A549 (cell line): ENCODE results near the gene SF1. TPM values are rescaled to one million over a fixed set of nuclear protein-coding genes. Genes with fewer than 3 reads are reported as not detected.

ENCODE experiments used
- ATAC-seq, 2 experiments: fragments of 200-7000 bp in 1 of 2; fragments of >200 bp in 1 of 2; cut with Nextera tagmentation in 1 of 2; cut with Tn5 transposase in 1 of 2; 3 replicates each; pipeline versions ENCODE4 v1.8.0 to v1.9.1; 2018 to 2020; ENCODE audit warnings: mild to moderate bottlenecking in 1 of 2, moderate library complexity in 1 of 2
- CTCF ChIA-PET: fragments of 300-600 bp; sonication (Branson Sonifier 250); formaldehyde crosslinking; extraction: SDS; loops from one replicate; lab custom pipeline; 2021; ENCODE audit warnings: antibody characterized with exemption, inconsistent platforms; lab: Yijun Ruan, JAX
- POLR2A ChIA-PET: fragments of 350-600 bp; formaldehyde crosslinking; extraction: SDS; loops from one replicate; lab custom pipeline; 2021; ENCODE audit warnings: antibody characterized with exemption, inconsistent platforms; lab: Yijun Ruan, JAX
- DNase-seq, 2 experiments: peaks; one replicate each; pipeline versions ENCODE4 v3.0.0 to v3.0.0-alpha.2; 2011 to 2016; ENCODE audit warnings: low read depth in 1 of 2, low spot score in 1 of 2
- FAIRE-seq: peaks from 2 replicates; lab custom pipeline; 2011; peaks lifted over from hg19 to GRCh38; lab: Jason Lieb, UNC
- H3K27ac ChIP-seq, 2 experiments: fragments of >200 bp; sonication (Bioruptor Twin); formaldehyde crosslinking; 3 replicates each; pipeline ENCODE4 v1.5.1; 2016 to 2017
- H3K4me1 ChIP-seq: fragments of >200 bp; sonication (Bioruptor Twin); formaldehyde crosslinking; 3 replicates; pipeline ENCODE4 v1.6.1; 2016
- H3K4me2 ChIP-seq: fragments of >200 bp; sonication (Bioruptor Twin); formaldehyde crosslinking; 3 replicates; pipeline ENCODE4 v1.6.1; 2016
- H3K4me3 ChIP-seq: fragments of >200 bp; sonication (Bioruptor Twin); formaldehyde crosslinking; 3 replicates; pipeline ENCODE4 v1.5.1; 2016
- H3K9me3 ChIP-seq: fragments of >200 bp; sonication (Bioruptor Twin); formaldehyde crosslinking; 3 replicates; pipeline ENCODE4 v1.6.1; 2016
- CBX2 ChIP-seq: fragments of 200-600 bp; sonication (generic); IDR thresholded peaks from 2 replicates; pipeline ENCODE4 v1.6.1; 2016; ENCODE audit warnings: low read depth, mild to moderate bottlenecking, borderline replicate concordance
- FOSB ChIP-seq: fragments of 250-450 bp; sonication (Bioruptor Pico); IDR thresholded peaks from 2 replicates; pipeline ENCODE4 v1.5.0; 2020; ENCODE audit warnings: mild to moderate bottlenecking, moderate library complexity
- HDAC2 ChIP-seq: fragments of 200-600 bp; sonication (generic); IDR thresholded peaks from 2 replicates; pipeline ENCODE4 v1.6.1; 2016
- HOXB13 ChIP-seq: fragments of 250-450 bp; sonication (Bioruptor Pico); IDR thresholded peaks from 2 replicates; pipeline ENCODE4 v1.5.0; 2020; ENCODE audit warnings: low read depth, mild to moderate bottlenecking, moderate library complexity
- JUN ChIP-seq, 2 experiments: fragments of >200 bp; sonication (Bioruptor Twin); formaldehyde crosslinking; IDR thresholded peaks; 2 replicates in 1 of 2; 3 replicates in 1 of 2; pipeline ENCODE4 v1.6.1; 2016 to 2017
- NFE2L2 ChIP-seq: fragments of 150-350 bp; conservative IDR thresholded peaks from 2 replicates; pipeline ENCODE4 v1.6.1; 2014; ENCODE audit warnings: low read length
- NPAS2 ChIP-seq: fragments of 250-450 bp; sonication (Bioruptor Pico); IDR thresholded peaks from 2 replicates; pipeline ENCODE4 v1.8.0; 2022; ENCODE audit warnings: mild to moderate bottlenecking, moderate library complexity, borderline replicate concordance
- NR3C1 ChIP-seq: fragments of >200 bp; sonication (Bioruptor Twin); formaldehyde crosslinking; IDR thresholded peaks from 3 replicates; pipeline ENCODE4 v1.6.1; 2017
- POLR2AphosphoS2 ChIP-seq: conservative IDR thresholded peaks from 2 replicates; pipeline ENCODE4 v1.6.1; 2012; ENCODE audit warnings: low read length, improper control_type of control experiment, inconsistent platforms
- RAD21 ChIP-seq, 2 experiments: fragments of >200 bp in 1 of 2; sonication (Bioruptor Twin) in 1 of 2; formaldehyde crosslinking in 1 of 2; IDR thresholded peaks in 1 of 2; conservative IDR thresholded peaks in 1 of 2; 2 replicates in 1 of 2; 3 replicates in 1 of 2; pipeline ENCODE4 v1.6.1; 2012 to 2018; ENCODE audit warnings: inconsistent platforms in 1 of 2
- RCOR1 ChIP-seq: fragments of 150-350 bp; IDR thresholded peaks from 2 replicates; pipeline ENCODE4 v1.6.1; 2014; ENCODE audit warnings: antibody characterized with exemption, low read length, low read depth
- REST ChIP-seq: fragments of 200-600 bp; sonication (generic); IDR thresholded peaks from 2 replicates; pipeline ENCODE4 v1.6.1; 2016; ENCODE audit warnings: antibody characterized with exemption, mild to moderate bottlenecking, moderate library complexity
- RNF2 ChIP-seq: fragments of 200-600 bp; sonication (generic); IDR thresholded peaks from 2 replicates; pipeline ENCODE4 v1.6.1; 2016; ENCODE audit warnings: low read depth, mild to moderate bottlenecking, antibody characterized with exemption, moderate library complexity, borderline replicate concordance
- SMC3 ChIP-seq: fragments of >200 bp; sonication (Bioruptor Twin); formaldehyde crosslinking; IDR thresholded peaks from 3 replicates; pipeline ENCODE4 v1.6.1; 2018; ENCODE audit warnings: inconsistent platforms
- TFCP2L1 ChIP-seq: fragments of 250-450 bp; sonication (Bioruptor Pico); IDR thresholded peaks from 2 replicates; pipeline ENCODE4 v1.5.0; 2021; ENCODE audit warnings: mild to moderate bottlenecking
- WGBS: methylation state at CpG from one replicate; pipeline ENCODE4 v1.1.6; 2017; ENCODE audit errors: missing lambda C conversion rate; 5-methylcytosine and 5-hydroxymethylcytosine counted together
- polyA plus RNA-seq, 4 experiments: library from polyadenylated mRNA; depleted of rRNA in 3 of 4; stranded (reverse); fragments of >200 nt; fragmentation: RNase III in 1 of 4; extraction: RNeasy Plus Mini Kit Qiagen cat#74134 plus additional on column Dnase treatment in 1 of 4; gene quantifications; 2 replicates in 3 of 4; 3 replicates in 1 of 4; pipeline ENCODE4 v1.2.3, GENCODE V29; 2011 to 2017
- TF ChIP-seq, protein P1 (sequence below): fragments of 250-450 bp; sonication (Bioruptor Pico); IDR thresholded peaks from 2 replicates; pipeline ENCODE4 v1.5.0; 2021; ENCODE audit warnings: mild to moderate bottlenecking, moderate library complexity, borderline replicate concordance
- TF ChIP-seq, protein P2 (sequence below): fragments of >200 bp; sonication (Bioruptor Twin); formaldehyde crosslinking; IDR thresholded peaks from 3 replicates; pipeline ENCODE4 v1.6.1; 2016

The SF1 gene
- polyA plus RNA-seq, 2 of the 4 experiments (the other 2 are of a cell fraction): 104 to 310 TPM

- POLR2A ChIA-PET: no interaction called here
- no peak overlapping the region for H3K27ac ChIP-seq
- no peak overlapping the region for H3K4me3 ChIP-seq
- no peak for ATAC-seq
- H3K4me2 ChIP-seq: no peak overlapping the region
- 89% methylated on average over 12 of the region's 13 CpGs for WGBS
- FAIRE-seq: no peak
- H3K9me3 ChIP-seq: no peaks in the 10 kb centered on the region
- TF ChIP-seq TFCP2L1 (CRISPR knock-in tag) (no peak), NFE2L2 (no peak), REST (no peak), CBX2 (no peak), HDAC2 (no peak), RNF2 (no peak), HOXB13 (CRISPR knock-in tag) (no peak)
- TF ChIP-seq, protein P1, sequence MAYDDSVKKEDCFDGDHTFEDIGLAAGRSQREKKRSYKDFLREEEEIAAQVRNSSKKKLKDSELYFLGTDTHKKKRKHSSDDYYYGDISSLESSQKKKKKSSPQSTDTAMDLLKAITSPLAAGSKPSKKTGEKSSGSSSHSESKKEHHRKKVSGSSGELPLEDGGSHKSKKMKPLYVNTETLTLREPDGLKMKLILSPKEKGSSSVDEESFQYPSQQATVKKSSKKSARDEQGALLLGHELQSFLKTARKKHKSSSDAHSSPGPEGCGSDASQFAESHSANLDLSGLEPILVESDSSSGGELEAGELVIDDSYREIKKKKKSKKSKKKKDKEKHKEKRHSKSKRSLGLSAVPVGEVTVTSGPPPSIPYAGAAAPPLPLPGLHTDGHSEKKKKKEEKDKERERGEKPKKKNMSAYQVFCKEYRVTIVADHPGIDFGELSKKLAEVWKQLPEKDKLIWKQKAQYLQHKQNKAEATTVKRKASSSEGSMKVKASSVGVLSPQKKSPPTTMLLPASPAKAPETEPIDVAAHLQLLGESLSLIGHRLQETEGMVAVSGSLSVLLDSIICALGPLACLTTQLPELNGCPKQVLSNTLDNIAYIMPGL (CRISPR knock-in tag): no peak
- TF ChIP-seq, protein P2, sequence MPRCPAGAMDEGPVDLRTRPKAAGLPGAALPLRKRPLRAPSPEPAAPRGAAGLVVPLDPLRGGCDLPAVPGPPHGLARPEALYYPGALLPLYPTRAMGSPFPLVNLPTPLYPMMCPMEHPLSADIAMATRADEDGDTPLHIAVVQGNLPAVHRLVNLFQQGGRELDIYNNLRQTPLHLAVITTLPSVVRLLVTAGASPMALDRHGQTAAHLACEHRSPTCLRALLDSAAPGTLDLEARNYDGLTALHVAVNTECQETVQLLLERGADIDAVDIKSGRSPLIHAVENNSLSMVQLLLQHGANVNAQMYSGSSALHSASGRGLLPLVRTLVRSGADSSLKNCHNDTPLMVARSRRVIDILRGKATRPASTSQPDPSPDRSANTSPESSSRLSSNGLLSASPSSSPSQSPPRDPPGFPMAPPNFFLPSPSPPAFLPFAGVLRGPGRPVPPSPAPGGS: no peak
- CTCF ChIA-PET: interaction anchor here (3.0 to 13.0 kb wide), 2 partner anchors 8 to 10 kb away, joined by 19 to 104 read pairs; partner anchors contain the start of genes PYGM and RASGRP2
- H3K4me1 ChIP-seq: 0 out of 3 replicates have a peak, but pooled peaks cover 3% of the 10 kb centered on the region
- DNase-seq: no peak
Observed at GRCh38 chr11:64750361-64751054, 27.8 kb downstream of the SF1 start.

DNA sequence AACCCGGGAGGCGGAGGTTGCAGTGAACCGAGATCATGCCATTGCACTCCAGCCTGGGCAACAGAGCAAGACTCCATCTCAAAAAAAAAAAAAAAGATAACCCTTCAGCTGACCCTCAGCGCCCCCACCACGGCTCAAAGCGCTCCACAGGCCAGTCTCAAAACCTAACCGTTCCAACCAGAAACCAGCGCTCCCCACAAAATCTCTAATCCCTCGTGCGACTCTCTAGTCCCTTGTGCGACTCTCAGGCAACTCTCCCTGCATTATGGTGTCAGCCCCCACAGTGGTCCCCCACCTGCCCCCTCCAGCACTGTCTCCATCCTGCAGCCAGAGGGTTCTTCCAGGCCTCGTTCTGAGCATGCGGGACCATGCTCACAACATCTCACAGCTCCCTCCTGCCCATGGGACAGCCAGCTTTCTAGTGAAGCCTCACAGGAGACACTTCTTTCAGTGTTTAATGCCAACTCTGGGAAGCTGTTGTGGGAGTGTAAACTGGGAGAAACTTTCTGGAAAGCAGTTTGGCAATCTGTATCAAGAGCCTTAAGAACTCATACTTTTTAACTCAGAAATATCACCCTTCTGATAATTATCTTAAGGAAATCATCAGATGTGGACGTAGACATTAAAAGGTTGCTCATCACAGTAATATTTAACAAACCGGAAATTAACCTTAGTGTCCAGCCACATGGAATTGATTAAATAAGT lies 30.2 kb downstream of the SF1 start:
- no peak for FAIRE-seq
- TF ChIP-seq POLR2AphosphoS2 (no peak), NFE2L2 (no peak), SMC3 (no peak)
- TF ChIP-seq, all 56 proteins: peak for 0
- ATAC-seq: no peak
- Histone ChIP-seq H3K4me2 (no peak overlapping the region), H3K27ac (no peak overlapping the region), H3K4me1 (peaks cover 24% of the 10 kb centered on the region), H3K9me3 (no peaks in the 10 kb centered on the region), H3K4me3 (no peak overlapping the region)
- ChIA-PET POLR2A (no interaction called here), CTCF (interaction anchor here (1.0 to 1.6 kb wide), 4 partner anchors 20 to 430 kb away, joined by 3 to 5 read pairs (median 4); partner anchors contain the start of genes PRDX5 and TRMT112)
- 90% methylated on average over 14 of the region's 15 CpGs for WGBS
- no peak for DNase-seq

GRCh38 chr11:64746486-64746885 lies 31.9 kb downstream of the SF1 start:
- TF ChIP-seq RAD21 (conservative IDR thresholded peaks at IDR 0.05 in 1 of 2, IDR thresholded peaks at IDR 0.05 in 1 of 2) (no peak), NPAS2 (CRISPR knock-in tag) (no peak), NR3C1 (no peak), RCOR1 (no peak), HOXB13 (CRISPR knock-in tag) (no peak), JUN (IDR thresholded peaks at IDR 0.05) (no peak), FOSB (CRISPR knock-in tag) (no peak), TFCP2L1 (CRISPR knock-in tag) (no peak)
- TF ChIP-seq, all 56 proteins: peak for 0
- Histone ChIP-seq H3K4me1 (peaks cover 28% of the 10 kb centered on the region), H3K9me3 (no peaks in the 10 kb centered on the region), H3K27ac (no peak overlapping the region), H3K4me3 (no peak overlapping the region; the same call in 2 of the 3 replicates), H3K4me2 (peak overlapping the region; percentile 99; the same call in 1 of the 3 replicates)
- ChIA-PET POLR2A (no interaction called here), CTCF (interaction anchor here (1.0 to 1.2 kb wide), 3 partner anchors 25 to 429 kb away, joined by 3 to 9 read pairs (median 3); partner anchors contain the start of genes PRDX5 and TRMT112)
- FAIRE-seq (no peak), ATAC-seq (no peak), DNase-seq (no peak)
- 85% methylated on average over 10 of the region's 10 CpGs for WGBS
